ENCODE results near the gene PRRT3. TPM values are rescaled to one million over a fixed set of nuclear protein-coding genes. Genes with fewer than 3 reads are reported as not detected.

The PRRT3 gene
- total and polyA plus RNA-seq, 12 donors, result 0.30 to 6.4 (median 3.0) TPM

GRCh38 chr3:9951126-9951525, 1.1 kb downstream of the PRRT3 start:
- Histone ChIP-seq H3K27ac (no peak overlapping the region), H3K36me3 (replicated peaks in 1 of 2) (no peaks in the 10 kb centered on the region), H3K4me3 (no peak overlapping the region), H3K9me3 (replicated peaks in 1 of 3) (no peaks in the 10 kb centered on the region), H3K27me3 (no peaks in the 10 kb centered on the region), H3K4me1 (replicated peaks in 1 of 2) (peaks cover 14 to 27% of the 10 kb centered on the region in 2 donors)
- TF ChIP-seq CTCF (IDR thresholded peaks at IDR 0.05) (no peak), POLR2A (IDR thresholded peaks at IDR 0.05) (no peak)
- intact Hi-C loops (cut with DNase I), result no loop called here
- WGBS, 4 donors, result 42 to 55% (median 50%) methylated on average over 3 to 7 of the region's 7 CpGs
- no peak for DNase-seq

GRCh38 chr3:9949626-9950025, 2.6 kb downstream of the PRRT3 start:
- H3K36me3 ChIP-seq (replicated peaks in 1 of 2), result no peaks in the 10 kb centered on the region
- no peak overlapping the region for H3K4me3 ChIP-seq
- DNase-seq, result no peak
- TF ChIP-seq CTCF (IDR thresholded peaks at IDR 0.05) (no peak), POLR2A (IDR thresholded peaks at IDR 0.05) (no peak)
- WGBS, 4 donors, result 65 to 100% (median 79%) methylated on average over 2 to 9 of the region's 9 CpGs
- H3K9me3 ChIP-seq (replicated peaks in 1 of 3), result no peaks in the 10 kb centered on the region
- no peaks in the 10 kb centered on the region for H3K27me3 ChIP-seq
- H3K27ac ChIP-seq, result no peak overlapping the region
- H3K4me1 ChIP-seq (replicated peaks in 1 of 2), result peaks cover 14 to 30% of the 10 kb centered on the region in 2 donors
- intact Hi-C loops (cut with DNase I), result loop anchor here in 1 of 2 donors (10.0 kb wide), 1 partner anchor 225 kb away; no protein-coding TSS in a partner anchor

- TF ChIP-seq POLR2A (IDR thresholded peaks at IDR 0.05) (no peak), CTCF (IDR thresholded peaks at IDR 0.05) (no peak)
- Histone ChIP-seq H3K27me3 (no peaks in the 10 kb centered on the region), H3K36me3 (replicated peaks in 1 of 2) (no peaks in the 10 kb centered on the region), H3K9me3 (replicated peaks in 1 of 3) (no peaks in the 10 kb centered on the region), H3K4me1 (replicated peaks in 1 of 2) (peaks cover 14 to 30% of the 10 kb centered on the region in 2 donors), H3K27ac (no peak overlapping the region), H3K4me3 (no peak overlapping the region)
- DNase-seq, result no peak
- WGBS, 4 donors, result 86 to 100% (median 95%) methylated on average over 4 to 7 of the region's 7 CpGs
- intact Hi-C loops (cut with DNase I), result loop anchor here in 1 of 2 donors (10.0 kb wide), 1 partner anchor 224 kb away; no protein-coding TSS in a partner anchor
Measured at GRCh38 chr3:9949115-9949514, 3.1 kb downstream of the PRRT3 start.

- no peak for DNase-seq
- Histone ChIP-seq H3K9me3 (replicated peaks in 1 of 3) (no peaks in the 10 kb centered on the region), H3K36me3 (replicated peaks in 1 of 2) (no peaks in the 10 kb centered on the region), H3K27me3 (no peaks in the 10 kb centered on the region), H3K27ac (no peak overlapping the region), H3K4me3 (no peak overlapping the region), H3K4me1 (replicated peaks in 1 of 2) (peaks cover 14 to 30% of the 10 kb centered on the region in 2 donors)
- TF ChIP-seq CTCF (IDR thresholded peaks at IDR 0.05) (no peak), POLR2A (IDR thresholded peaks at IDR 0.05) (no peak)
- 82 to 93% (median 90%) methylated on average over 1 to 3 of the region's 3 CpGs for WGBS, 4 donors
- intact Hi-C loops (cut with DNase I), result loop anchor here in 1 of 2 donors (10.0 kb wide), 1 partner anchor 224 kb away; no protein-coding TSS in a partner anchor
Measured at GRCh38 chr3:9948586-9948985, 3.6 kb downstream of the PRRT3 start.
